Testis (tissue), 3 donors: ENCODE measurements around the gene ZNF532. TPM values are rescaled to one million over a fixed set of nuclear protein-coding genes. Genes with fewer than 3 reads are reported as not detected.

Experiments used
- DNase-seq: peaks from one replicate; pipeline ENCODE4 v3.0.0-alpha.2; 2019
- H3K27ac ChIP-seq, 2 donors: fragments of 200-600 bp; sonication (generic); one replicate each; pipeline ENCODE4 v1.5.1; 2019
- H3K27me3 ChIP-seq: fragments of 200-600 bp; sonication (generic); one replicate; pipeline ENCODE4 v1.5.1; 2019
- H3K36me3 ChIP-seq: fragments of 200-600 bp; sonication (generic); one replicate; pipeline ENCODE4 v1.5.1; 2017; ENCODE audit warnings: low read depth; ENCODE audit errors: missing control alignments
- H3K4me1 ChIP-seq: fragments of 200-600 bp; sonication (generic); one replicate; pipeline ENCODE4 v1.5.1; 2019
- H3K4me3 ChIP-seq, 2 donors: fragments of 200-600 bp; sonication (generic); one replicate each; pipeline ENCODE4 v1.5.1; 2017 to 2019
- H3K9me3 ChIP-seq: fragments of 200-600 bp; sonication (generic); one replicate; pipeline ENCODE4 v1.5.1; 2017
- POLR2A ChIP-seq: fragments of 450-650 bp; IDR thresholded peaks from one replicate; pipeline ENCODE4 v1.6.1; 2017; ENCODE audit warnings: antibody characterized with exemption, mild to moderate bottlenecking, moderate library complexity
- WGBS, 2 donors: methylation state at CpG; one replicate each; pipeline ENCODE4 v1.1.5; 2018; 5-methylcytosine and 5-hydroxymethylcytosine counted together
- intact Hi-C: fragments of 100-400 bp; cut with DNase I; formaldehyde crosslinking; loops from one replicate; pipeline ENCODE4 v1.15.1; 2023; ENCODE audit warnings: low total_unique reads
- polyA plus RNA-seq: library from polyadenylated mRNA; stranded (reverse); fragments of 350-450 nt; fragmentation: Illumina TruSeq; extraction: RNeasy Lipid Tissue Mini Kit (QIAGEN cat#74804); gene quantifications from one replicate; pipeline ENCODE4 v1.2.3, GENCODE V29; 2014; ENCODE audit warnings: low read depth, low replicate concordance; ENCODE audit not compliant: insufficient read depth
- total RNA-seq, 2 donors: library from RNA; depleted of rRNA; stranded (reverse); fragments of >200 nt; gene quantifications; one replicate each; pipeline ENCODE4 v1.2.3, GENCODE V29; 2016
- TF ChIP-seq, protein P1 (sequence below), 3 experiments: fragments of 450-650 bp in 2 of 3; fragments of 200-600 bp in 1 of 3; sonication (generic) in 1 of 3; IDR thresholded peaks; one replicate each; pipeline ENCODE4 v1.5.1; 2016 to 2019; ENCODE audit warnings: antibody characterized with exemption in 3 of 3, mild to moderate bottlenecking in 2 of 3, moderate library complexity in 1 of 3

ZNF532 gene
- total and polyA plus RNA-seq, 3 donors from 2014 or later: 64.0 to 131 (median 122) TPM

DNA sequence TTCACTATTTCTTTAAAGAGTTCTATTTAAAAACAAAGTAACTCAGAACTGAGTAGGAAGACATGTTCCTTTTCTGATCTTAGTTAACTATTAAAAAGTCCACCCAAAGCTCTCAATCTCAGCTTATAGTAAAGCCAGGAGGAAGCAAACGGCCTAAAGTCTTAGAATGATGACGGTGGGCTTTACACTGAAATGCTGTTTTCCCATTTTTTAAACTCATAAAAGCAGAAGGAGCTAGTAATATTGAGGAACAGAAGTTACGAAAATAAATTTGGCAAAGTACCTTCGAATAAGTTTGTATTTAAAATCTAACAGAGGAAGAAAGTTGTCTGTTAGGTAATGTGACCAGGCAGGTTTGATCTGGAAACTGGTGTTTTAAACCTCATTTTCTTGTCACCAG is 111.1 kb downstream of the ZNF532 start:
- TF ChIP-seq, protein P1, sequence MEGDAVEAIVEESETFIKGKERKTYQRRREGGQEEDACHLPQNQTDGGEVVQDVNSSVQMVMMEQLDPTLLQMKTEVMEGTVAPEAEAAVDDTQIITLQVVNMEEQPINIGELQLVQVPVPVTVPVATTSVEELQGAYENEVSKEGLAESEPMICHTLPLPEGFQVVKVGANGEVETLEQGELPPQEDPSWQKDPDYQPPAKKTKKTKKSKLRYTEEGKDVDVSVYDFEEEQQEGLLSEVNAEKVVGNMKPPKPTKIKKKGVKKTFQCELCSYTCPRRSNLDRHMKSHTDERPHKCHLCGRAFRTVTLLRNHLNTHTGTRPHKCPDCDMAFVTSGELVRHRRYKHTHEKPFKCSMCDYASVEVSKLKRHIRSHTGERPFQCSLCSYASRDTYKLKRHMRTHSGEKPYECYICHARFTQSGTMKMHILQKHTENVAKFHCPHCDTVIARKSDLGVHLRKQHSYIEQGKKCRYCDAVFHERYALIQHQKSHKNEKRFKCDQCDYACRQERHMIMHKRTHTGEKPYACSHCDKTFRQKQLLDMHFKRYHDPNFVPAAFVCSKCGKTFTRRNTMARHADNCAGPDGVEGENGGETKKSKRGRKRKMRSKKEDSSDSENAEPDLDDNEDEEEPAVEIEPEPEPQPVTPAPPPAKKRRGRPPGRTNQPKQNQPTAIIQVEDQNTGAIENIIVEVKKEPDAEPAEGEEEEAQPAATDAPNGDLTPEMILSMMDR (IDR thresholded peaks at IDR 0.05): no peak
- TF ChIP-seq POLR2A: no peak
- no peaks in the 10 kb centered on the region for H3K36me3 ChIP-seq
- H3K27me3 ChIP-seq: no peaks in the 10 kb centered on the region
- no peak overlapping the region for H3K4me3 ChIP-seq
- H3K9me3 ChIP-seq: no peaks in the 10 kb centered on the region
- DNase-seq: no peak
- no peaks in the 10 kb centered on the region for H3K4me1 ChIP-seq
- H3K27ac ChIP-seq: peak overlapping the region in 1 of 2 donors; percentile 48
- WGBS, 2 donors: 52 to 56% methylated on average over 4 of the region's 4 CpGs
- intact Hi-C loops: no loop called here

- Histone ChIP-seq H3K27me3 (no peaks in the 10 kb centered on the region), H3K27ac (no peak overlapping the region), H3K36me3 (no peaks in the 10 kb centered on the region), H3K4me1 (no peaks in the 10 kb centered on the region), H3K4me3 (no peak overlapping the region), H3K9me3 (no peaks in the 10 kb centered on the region)
- TF ChIP-seq, protein P1 (IDR thresholded peaks at IDR 0.05): no peak
- no peak for TF ChIP-seq POLR2A
- no peak for DNase-seq
- 86 to 89% methylated on average over 10 of the region's 10 CpGs for WGBS, 2 donors
- intact Hi-C loops: no loop called here
These were observed 112.5 kb downstream of the ZNF532 start for GRCh38 chr18:58977223-58977622.

GRCh38 chr18:58977801-58978200 is 113.1 kb downstream of the ZNF532 start:
- intact Hi-C loops: no loop called here
- Histone ChIP-seq H3K36me3 (no peaks in the 10 kb centered on the region), H3K4me3 (no peak overlapping the region), H3K27me3 (no peaks in the 10 kb centered on the region), H3K4me1 (no peaks in the 10 kb centered on the region), H3K9me3 (no peaks in the 10 kb centered on the region), H3K27ac (no peak overlapping the region)
- 83 to 89% methylated on average over 4 of the region's 4 CpGs for WGBS, 2 donors
- TF ChIP-seq, protein P1 (IDR thresholded peaks at IDR 0.05): no peak
- no peak for TF ChIP-seq POLR2A
- DNase-seq: no peak

DNA sequence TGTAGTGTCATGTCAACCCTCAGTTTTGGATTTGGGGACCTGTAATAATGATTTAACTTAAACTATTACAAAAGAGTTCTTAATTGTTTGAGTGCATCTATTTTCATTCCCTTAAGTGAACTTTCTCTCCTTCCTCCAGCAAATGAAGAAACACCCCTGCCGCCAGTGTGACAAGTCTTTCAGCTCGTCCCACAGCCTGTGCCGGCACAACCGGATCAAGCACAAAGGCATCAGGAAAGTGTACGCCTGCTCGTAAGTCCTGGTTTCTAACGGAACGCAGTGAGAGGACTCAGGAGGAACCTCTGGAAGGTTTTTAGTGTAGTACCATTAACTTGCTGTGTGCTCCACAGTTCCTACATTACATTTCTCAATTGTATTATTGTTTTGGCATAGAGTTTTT is 114.2 kb downstream of the ZNF532 start:
- WGBS, 2 donors: 94 to 98% methylated on average over 8 of the region's 8 CpGs

GRCh38 chr18:58979615-58980014 is 114.9 kb downstream of the ZNF532 start:
- no peaks in the 10 kb centered on the region for H3K27me3 ChIP-seq
- no peaks in the 10 kb centered on the region for H3K36me3 ChIP-seq
- WGBS, 2 donors: 98% methylated on average over 4 to 6 of the region's 6 CpGs
- H3K9me3 ChIP-seq: no peaks in the 10 kb centered on the region
- no peak for DNase-seq
- intact Hi-C loops: no loop called here
- no peak overlapping the region for H3K27ac ChIP-seq
- H3K4me1 ChIP-seq: no peaks in the 10 kb centered on the region
- TF ChIP-seq POLR2A: no peak
- TF ChIP-seq, protein P1 (IDR thresholded peaks at IDR 0.05): no peak
- no peak overlapping the region for H3K4me3 ChIP-seq

More for the DNA sequence above, 114.2 kb downstream of the ZNF532 start:
- no peaks in the 10 kb centered on the region for H3K27me3 ChIP-seq
- H3K9me3 ChIP-seq: no peaks in the 10 kb centered on the region
- intact Hi-C loops: no loop called here
- no peak for DNase-seq
- no peaks in the 10 kb centered on the region for H3K4me1 ChIP-seq
- no peak overlapping the region for H3K4me3 ChIP-seq
- no peak overlapping the region for H3K27ac ChIP-seq
- H3K36me3 ChIP-seq: no peaks in the 10 kb centered on the region
- no peak for TF ChIP-seq POLR2A
- TF ChIP-seq, protein P1 (IDR thresholded peaks at IDR 0.05): no peak
